ENCODE data around the gene CCL1.

CCL1 gene

DNA sequence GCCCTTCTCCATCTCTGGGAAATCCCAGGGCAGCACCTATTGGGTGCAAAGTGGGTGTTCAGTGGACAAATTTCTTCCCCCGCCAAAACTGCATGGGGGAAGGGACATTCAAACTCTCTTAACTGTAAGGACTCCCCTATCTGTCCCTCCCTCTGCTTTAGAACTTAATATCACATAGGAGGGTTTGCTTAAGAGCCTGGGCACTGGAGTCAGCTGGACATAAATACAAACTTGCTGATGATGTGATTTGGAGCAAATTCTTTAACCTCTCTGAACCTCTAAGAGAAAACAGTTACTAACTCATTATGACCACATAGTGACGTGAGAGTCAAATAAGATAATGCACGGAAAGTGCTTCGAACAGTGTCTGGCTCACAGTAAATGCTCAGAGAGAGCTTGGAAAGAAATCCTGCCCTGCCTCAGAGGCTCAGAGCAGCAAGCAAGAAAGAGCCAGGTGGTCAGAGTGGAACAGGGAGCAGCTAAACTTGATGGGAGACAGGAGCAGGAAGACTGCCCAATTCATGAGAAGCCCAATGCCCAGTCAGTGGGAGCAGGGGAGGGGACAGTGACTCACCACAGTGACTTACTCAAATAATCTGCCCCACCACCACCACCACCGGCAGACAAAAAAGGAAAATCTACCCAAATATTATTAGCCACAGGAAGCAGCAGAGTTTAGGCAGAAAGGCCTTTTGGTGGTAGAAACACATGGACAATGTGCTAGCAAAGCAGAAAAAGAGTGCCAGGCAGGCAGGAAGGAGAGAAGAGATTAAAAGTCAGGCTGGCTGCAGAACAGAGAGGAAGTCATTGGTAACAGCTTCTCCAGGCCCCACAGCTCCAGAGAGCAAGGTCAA lies 23.9 kb upstream of the CCL1 start:
- TF ChIP-seq, protein P1, sequence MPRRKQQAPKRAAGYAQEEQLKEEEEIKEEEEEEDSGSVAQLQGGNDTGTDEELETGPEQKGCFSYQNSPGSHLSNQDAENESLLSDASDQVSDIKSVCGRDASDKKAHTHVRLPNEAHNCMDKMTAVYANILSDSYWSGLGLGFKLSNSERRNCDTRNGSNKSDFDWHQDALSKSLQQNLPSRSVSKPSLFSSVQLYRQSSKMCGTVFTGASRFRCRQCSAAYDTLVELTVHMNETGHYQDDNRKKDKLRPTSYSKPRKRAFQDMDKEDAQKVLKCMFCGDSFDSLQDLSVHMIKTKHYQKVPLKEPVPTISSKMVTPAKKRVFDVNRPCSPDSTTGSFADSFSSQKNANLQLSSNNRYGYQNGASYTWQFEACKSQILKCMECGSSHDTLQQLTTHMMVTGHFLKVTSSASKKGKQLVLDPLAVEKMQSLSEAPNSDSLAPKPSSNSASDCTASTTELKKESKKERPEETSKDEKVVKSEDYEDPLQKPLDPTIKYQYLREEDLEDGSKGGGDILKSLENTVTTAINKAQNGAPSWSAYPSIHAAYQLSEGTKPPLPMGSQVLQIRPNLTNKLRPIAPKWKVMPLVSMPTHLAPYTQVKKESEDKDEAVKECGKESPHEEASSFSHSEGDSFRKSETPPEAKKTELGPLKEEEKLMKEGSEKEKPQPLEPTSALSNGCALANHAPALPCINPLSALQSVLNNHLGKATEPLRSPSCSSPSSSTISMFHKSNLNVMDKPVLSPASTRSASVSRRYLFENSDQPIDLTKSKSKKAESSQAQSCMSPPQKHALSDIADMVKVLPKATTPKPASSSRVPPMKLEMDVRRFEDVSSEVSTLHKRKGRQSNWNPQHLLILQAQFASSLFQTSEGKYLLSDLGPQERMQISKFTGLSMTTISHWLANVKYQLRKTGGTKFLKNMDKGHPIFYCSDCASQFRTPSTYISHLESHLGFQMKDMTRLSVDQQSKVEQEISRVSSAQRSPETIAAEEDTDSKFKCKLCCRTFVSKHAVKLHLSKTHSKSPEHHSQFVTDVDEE (CRISPR knock-in tag; IDR thresholded peaks at IDR 0.05): no peak
- TF ChIP-seq, protein P2, sequence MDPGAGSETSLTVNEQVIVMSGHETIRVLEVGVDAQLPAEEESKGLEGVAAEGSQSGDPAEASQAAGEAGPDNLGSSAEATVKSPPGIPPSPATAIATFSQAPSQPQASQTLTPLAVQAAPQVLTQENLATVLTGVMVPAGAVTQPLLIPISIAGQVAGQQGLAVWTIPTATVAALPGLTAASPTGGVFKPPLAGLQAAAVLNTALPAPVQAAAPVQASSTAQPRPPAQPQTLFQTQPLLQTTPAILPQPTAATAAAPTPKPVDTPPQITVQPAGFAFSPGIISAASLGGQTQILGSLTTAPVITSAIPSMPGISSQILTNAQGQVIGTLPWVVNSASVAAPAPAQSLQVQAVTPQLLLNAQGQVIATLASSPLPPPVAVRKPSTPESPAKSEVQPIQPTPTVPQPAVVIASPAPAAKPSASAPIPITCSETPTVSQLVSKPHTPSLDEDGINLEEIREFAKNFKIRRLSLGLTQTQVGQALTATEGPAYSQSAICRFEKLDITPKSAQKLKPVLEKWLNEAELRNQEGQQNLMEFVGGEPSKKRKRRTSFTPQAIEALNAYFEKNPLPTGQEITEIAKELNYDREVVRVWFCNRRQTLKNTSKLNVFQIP (CRISPR knock-in tag; IDR thresholded peaks at IDR 0.05; ENCODE audit: borderline replicate concordance, low read depth): no peak
- TF ChIP-seq ESRRG (CRISPR knock-in tag; IDR thresholded peaks at IDR 0.05) (no peak), OSR1 (CRISPR knock-in tag; IDR thresholded peaks at IDR 0.05) (no peak), ARNTL (CRISPR knock-in tag; IDR thresholded peaks at IDR 0.05; ENCODE audit: borderline replicate concordance, low read depth) (no peak), TOX (CRISPR knock-in tag; IDR thresholded peaks at IDR 0.05; ENCODE audit: borderline replicate concordance) (no peak), TCF4 (CRISPR knock-in tag; IDR thresholded peaks at IDR 0.05; ENCODE audit: borderline replicate concordance) (no peak), SNAI2 (CRISPR knock-in tag; IDR thresholded peaks at IDR 0.05) (no peak)
- TF ChIP-seq, protein P3, sequence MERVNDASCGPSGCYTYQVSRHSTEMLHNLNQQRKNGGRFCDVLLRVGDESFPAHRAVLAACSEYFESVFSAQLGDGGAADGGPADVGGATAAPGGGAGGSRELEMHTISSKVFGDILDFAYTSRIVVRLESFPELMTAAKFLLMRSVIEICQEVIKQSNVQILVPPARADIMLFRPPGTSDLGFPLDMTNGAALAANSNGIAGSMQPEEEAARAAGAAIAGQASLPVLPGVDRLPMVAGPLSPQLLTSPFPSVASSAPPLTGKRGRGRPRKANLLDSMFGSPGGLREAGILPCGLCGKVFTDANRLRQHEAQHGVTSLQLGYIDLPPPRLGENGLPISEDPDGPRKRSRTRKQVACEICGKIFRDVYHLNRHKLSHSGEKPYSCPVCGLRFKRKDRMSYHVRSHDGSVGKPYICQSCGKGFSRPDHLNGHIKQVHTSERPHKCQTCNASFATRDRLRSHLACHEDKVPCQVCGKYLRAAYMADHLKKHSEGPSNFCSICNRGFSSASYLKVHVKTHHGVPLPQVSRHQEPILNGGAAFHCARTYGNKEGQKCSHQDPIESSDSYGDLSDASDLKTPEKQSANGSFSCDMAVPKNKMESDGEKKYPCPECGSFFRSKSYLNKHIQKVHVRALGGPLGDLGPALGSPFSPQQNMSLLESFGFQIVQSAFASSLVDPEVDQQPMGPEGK (CRISPR knock-in tag; IDR thresholded peaks at IDR 0.05; ENCODE audit: borderline replicate concordance): no peak

DNA sequence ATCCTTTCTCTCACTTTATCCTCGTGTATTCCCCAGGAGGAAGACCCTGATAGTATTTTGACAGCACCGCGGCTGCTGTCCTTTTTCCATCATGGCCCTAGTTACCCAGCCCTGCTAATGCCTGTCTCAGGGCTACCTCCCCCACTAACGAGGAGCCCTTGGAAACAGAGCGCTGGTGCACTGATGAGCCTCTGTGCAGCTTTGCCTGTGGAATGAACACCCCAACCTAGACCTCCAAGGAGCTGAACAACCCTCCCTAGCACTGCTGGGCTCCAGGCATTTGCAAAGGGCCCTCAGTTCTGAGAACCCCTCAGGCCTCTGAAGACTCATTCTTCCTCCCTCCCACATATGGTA lies 23.3 kb upstream of the CCL1 start:
- ATAC-seq: no peak

More for the DNA sequence above, 23.9 kb upstream of the CCL1 start:
- ATAC-seq: no peak

More for the DNA sequence above, 23.3 kb upstream of the CCL1 start:
- TF ChIP-seq OSR1 (CRISPR knock-in tag; IDR thresholded peaks at IDR 0.05) (no peak), ISL1 (CRISPR knock-in tag; IDR thresholded peaks at IDR 0.05) (no peak), ZNF70 (CRISPR knock-in tag; IDR thresholded peaks at IDR 0.05) (no peak), RARB (CRISPR knock-in tag; IDR thresholded peaks at IDR 0.05) (no peak), ARNTL (CRISPR knock-in tag; IDR thresholded peaks at IDR 0.05; ENCODE audit: borderline replicate concordance, low read depth) (no peak), TOX (CRISPR knock-in tag; IDR thresholded peaks at IDR 0.05; ENCODE audit: borderline replicate concordance) (no peak), ZFP30 (CRISPR knock-in tag; IDR thresholded peaks at IDR 0.05) (no peak), BACH2 (CRISPR knock-in tag; IDR thresholded peaks at IDR 0.05; ENCODE audit: borderline replicate concordance) (no peak), CSDC2 (CRISPR knock-in tag; IDR thresholded peaks at IDR 0.05) (no peak)
- TF ChIP-seq, protein P4, sequence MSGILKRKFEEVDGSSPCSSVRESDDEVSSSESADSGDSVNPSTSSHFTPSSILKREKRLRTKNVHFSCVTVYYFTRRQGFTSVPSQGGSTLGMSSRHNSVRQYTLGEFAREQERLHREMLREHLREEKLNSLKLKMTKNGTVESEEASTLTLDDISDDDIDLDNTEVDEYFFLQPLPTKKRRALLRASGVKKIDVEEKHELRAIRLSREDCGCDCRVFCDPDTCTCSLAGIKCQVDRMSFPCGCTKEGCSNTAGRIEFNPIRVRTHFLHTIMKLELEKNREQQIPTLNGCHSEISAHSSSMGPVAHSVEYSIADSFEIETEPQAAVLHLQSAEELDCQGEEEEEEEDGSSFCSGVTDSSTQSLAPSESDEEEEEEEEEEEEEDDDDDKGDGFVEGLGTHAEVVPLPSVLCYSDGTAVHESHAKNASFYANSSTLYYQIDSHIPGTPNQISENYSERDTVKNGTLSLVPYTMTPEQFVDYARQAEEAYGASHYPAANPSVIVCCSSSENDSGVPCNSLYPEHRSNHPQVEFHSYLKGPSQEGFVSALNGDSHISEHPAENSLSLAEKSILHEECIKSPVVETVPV (CRISPR knock-in tag; IDR thresholded peaks at IDR 0.05): no peak
- TF ChIP-seq, protein P1 (CRISPR knock-in tag; IDR thresholded peaks at IDR 0.05): no peak

All from SK-N-SH treated with all-trans-retinoic acid at 6 μM for 48 hours (cell line).